ENCODE data around the gene CCZ1B. TPM values are rescaled to one million over a fixed set of nuclear protein-coding genes. Genes with fewer than 3 reads are reported as not detected.

CCZ1B gene
- total and polyA plus RNA-seq, 8 donors, result 58.3 to 85.6 (median 72.9) TPM

Other genes starting within 250 kb of the CCZ1B start
- gene ZDHHC4, start 248.8 kb downstream of the CCZ1B start, total RNA-seq, result 10 to 100 TPM; 54.5 to 60.2 TPM
- 10 to 100 TPM; 68.1 to 75.9 (median 71.9) TPM for gene ZDHHC4, start 248.8 kb downstream of the CCZ1B start, polyA plus RNA-seq (ENCODE audit: insufficient read length in 6 of 6)
- 10 to 100 TPM; 30.2 to 31.5 TPM for gene INTS15, start 236.3 kb downstream of the CCZ1B start, total RNA-seq
- 10 to 100 TPM; 36.1 to 49.4 (median 39.5) TPM for gene INTS15, start 236.3 kb downstream of the CCZ1B start, polyA plus RNA-seq (ENCODE audit: insufficient read length in 6 of 6)
- gene ZNF853, start 210.7 kb downstream of the CCZ1B start, total RNA-seq, result 1 to 10 TPM; 3.4 to 3.6 TPM
- gene ZNF853, start 210.7 kb downstream of the CCZ1B start, polyA plus RNA-seq (ENCODE audit: insufficient read length in 6 of 6), result 10 to 100 TPM; 11.2 to 17.5 (median 15.5) TPM
- gene ZNF316, start 189.0 kb downstream of the CCZ1B start, total RNA-seq, result 10 to 100 TPM; 29.3 to 34.3 TPM
- 10 to 100 TPM; 41.4 to 52.9 (median 47.3) TPM for gene ZNF316, start 189.0 kb downstream of the CCZ1B start, polyA plus RNA-seq (ENCODE audit: insufficient read length in 6 of 6)
- gene ZNF12, start 119.3 kb downstream of the CCZ1B start, total RNA-seq, result 10 to 100 TPM; 18.4 to 19.8 TPM
- gene ZNF12, start 119.3 kb downstream of the CCZ1B start, polyA plus RNA-seq (ENCODE audit: insufficient read length in 6 of 6), result 10 to 100 TPM; 35.3 to 38.6 (median 36.9) TPM
- 1 to 10 TPM in 1 of 2 donors, not detected in 1; 1.6 TPM for gene RSPH10B2, start 72.2 kb downstream of the CCZ1B start, total RNA-seq
- gene RSPH10B2, start 72.2 kb downstream of the CCZ1B start, polyA plus RNA-seq (ENCODE audit: insufficient read length in 6 of 6), result 1 to 10 TPM in 5 of 6 donors, under 1 TPM in 1; 0.92 to 5.7 (median 4.2) TPM